ENCODE measurements around the gene NR1I2. TPM values are rescaled to one million over a fixed set of nuclear protein-coding genes. Genes with fewer than 3 reads are reported as not detected.

The NR1I2 gene
- polyA plus RNA-seq, 1 donor from 2014 or later: 0.53 TPM

DNA sequence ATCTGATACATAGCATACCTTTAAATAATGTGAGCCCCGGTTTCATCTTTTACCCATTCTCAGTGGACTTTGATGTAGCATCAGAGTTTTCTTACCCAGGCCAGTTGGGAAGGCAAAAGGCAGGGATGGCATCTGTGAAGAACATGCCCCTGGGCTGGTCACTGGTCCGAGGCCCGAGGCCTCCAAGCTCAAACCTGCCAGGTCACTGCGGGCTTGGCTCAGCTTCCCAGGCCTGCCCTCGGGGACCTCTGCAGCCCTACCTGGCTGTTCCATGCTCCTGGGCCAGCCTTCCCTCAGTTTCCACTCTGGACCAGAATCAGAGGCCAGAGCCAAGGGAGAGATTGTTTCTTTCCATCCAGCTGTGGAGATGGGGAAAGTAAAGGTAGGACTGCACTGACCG is 26.9 kb downstream of the NR1I2 start:
- no peak overlapping the region for H2AFZ ChIP-seq (ENCODE audit: low read depth, low read length)
- no peak for TF ChIP-seq POLR2AphosphoS5 (IDR thresholded peaks at IDR 0.05)
- H3K4me2 ChIP-seq (ENCODE audit: low read length): no peak overlapping the region
- H3K9me3 ChIP-seq (ENCODE audit: low read length): no peaks in the 10 kb centered on the region
- no peak overlapping the region for H3K9ac ChIP-seq (ENCODE audit: low read length)
- H3F3A ChIP-seq (ENCODE audit: insufficient read depth, low read length, poor library complexity, severe bottlenecking): no peaks in the 10 kb centered on the region
- H3K9me2 ChIP-seq (ENCODE audit: insufficient read depth, low read length): no peaks in the 10 kb centered on the region
- H3K4me3 ChIP-seq (ENCODE audit: low read length): no peak overlapping the region
- H3K27me3 ChIP-seq (ENCODE audit: insufficient read depth, low read depth, low read length): no peaks in the 10 kb centered on the region
- H3K79me2 ChIP-seq (replicated peaks; ENCODE audit: insufficient read depth, low read length): no peaks in the 10 kb centered on the region
- H3K36me3 ChIP-seq (ENCODE audit: insufficient read depth, low read length): no peaks in the 10 kb centered on the region
- no peaks in the 10 kb centered on the region for H4K20me1 ChIP-seq (ENCODE audit: insufficient read depth)
- H3K27ac ChIP-seq (ENCODE audit: low read length): no peak overlapping the region

DNA sequence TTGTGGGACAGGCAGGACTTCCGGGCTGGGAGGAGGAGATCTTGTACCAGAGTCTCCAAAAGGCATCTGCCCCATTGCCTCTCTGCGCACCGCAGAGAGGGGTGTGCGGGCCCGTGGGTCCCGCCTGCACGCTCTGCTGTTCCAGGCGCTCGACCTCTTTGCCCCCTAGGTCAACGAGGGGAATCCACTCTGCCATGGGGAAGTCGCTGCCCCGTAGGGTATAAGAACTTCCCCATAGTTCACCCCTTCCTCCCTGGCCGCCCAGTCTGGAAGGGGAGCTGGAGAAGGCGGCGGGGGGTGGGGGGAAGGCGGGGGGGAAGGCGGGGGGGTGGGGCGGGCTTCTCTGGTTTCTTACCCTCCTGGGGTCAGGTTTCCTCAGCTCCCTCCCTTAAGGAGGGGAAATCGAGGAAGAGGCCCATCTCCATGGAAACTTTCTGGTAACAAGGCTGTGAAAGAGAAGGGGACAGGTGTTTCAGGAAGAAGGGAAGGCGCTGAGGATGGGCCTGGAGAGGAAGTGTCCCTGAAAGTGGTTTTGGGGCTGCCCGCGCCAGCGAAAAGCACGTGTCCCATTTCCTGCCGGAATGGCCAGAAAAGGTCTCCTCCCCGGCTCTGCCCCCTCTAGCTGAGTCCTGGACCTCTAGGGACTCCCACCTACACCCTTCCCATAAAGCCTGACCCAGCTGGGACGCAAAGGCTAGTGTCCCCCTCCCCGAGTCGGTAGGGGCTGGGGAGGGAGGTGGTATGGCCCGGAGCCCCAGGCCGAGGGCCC is 27.5 kb downstream of the NR1I2 start:
- no peak overlapping the region for H3K27ac ChIP-seq (ENCODE audit: low read length)
- H4K20me1 ChIP-seq (ENCODE audit: insufficient read depth): no peaks in the 10 kb centered on the region
- no peaks in the 10 kb centered on the region for H3K9me3 ChIP-seq (ENCODE audit: low read length)
- no peak overlapping the region for H3K4me2 ChIP-seq (ENCODE audit: low read length)
- no peak overlapping the region for H2AFZ ChIP-seq (ENCODE audit: low read depth, low read length)
- TF ChIP-seq MXI1 (conservative IDR thresholded peaks at IDR 0.05; ENCODE audit: poor library complexity, severe bottlenecking): no peak
- TF ChIP-seq EZH2 (IDR thresholded peaks at IDR 0.05; ENCODE audit: borderline replicate concordance, insufficient read depth, low read length, poor library complexity, severe bottlenecking): no peak
- TF ChIP-seq RAD21 (conservative IDR thresholded peaks at IDR 0.05): no peak
- TF ChIP-seq POLR2AphosphoS5 (IDR thresholded peaks at IDR 0.05): no peak
- TF ChIP-seq TAF1 (IDR thresholded peaks at IDR 0.05; ENCODE audit: low read depth): no peak
- TF ChIP-seq SMC3 (conservative IDR thresholded peaks at IDR 0.05; ENCODE audit: poor library complexity): no peak
- TF ChIP-seq, protein P1, sequence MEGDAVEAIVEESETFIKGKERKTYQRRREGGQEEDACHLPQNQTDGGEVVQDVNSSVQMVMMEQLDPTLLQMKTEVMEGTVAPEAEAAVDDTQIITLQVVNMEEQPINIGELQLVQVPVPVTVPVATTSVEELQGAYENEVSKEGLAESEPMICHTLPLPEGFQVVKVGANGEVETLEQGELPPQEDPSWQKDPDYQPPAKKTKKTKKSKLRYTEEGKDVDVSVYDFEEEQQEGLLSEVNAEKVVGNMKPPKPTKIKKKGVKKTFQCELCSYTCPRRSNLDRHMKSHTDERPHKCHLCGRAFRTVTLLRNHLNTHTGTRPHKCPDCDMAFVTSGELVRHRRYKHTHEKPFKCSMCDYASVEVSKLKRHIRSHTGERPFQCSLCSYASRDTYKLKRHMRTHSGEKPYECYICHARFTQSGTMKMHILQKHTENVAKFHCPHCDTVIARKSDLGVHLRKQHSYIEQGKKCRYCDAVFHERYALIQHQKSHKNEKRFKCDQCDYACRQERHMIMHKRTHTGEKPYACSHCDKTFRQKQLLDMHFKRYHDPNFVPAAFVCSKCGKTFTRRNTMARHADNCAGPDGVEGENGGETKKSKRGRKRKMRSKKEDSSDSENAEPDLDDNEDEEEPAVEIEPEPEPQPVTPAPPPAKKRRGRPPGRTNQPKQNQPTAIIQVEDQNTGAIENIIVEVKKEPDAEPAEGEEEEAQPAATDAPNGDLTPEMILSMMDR (IDR thresholded peaks at IDR 0.05; ENCODE audit: poor library complexity, severe bottlenecking): no peak
- no peak for TF ChIP-seq EP300 (conservative IDR thresholded peaks at IDR 0.05; ENCODE audit: poor library complexity, severe bottlenecking)
- TF ChIP-seq, protein P2, sequence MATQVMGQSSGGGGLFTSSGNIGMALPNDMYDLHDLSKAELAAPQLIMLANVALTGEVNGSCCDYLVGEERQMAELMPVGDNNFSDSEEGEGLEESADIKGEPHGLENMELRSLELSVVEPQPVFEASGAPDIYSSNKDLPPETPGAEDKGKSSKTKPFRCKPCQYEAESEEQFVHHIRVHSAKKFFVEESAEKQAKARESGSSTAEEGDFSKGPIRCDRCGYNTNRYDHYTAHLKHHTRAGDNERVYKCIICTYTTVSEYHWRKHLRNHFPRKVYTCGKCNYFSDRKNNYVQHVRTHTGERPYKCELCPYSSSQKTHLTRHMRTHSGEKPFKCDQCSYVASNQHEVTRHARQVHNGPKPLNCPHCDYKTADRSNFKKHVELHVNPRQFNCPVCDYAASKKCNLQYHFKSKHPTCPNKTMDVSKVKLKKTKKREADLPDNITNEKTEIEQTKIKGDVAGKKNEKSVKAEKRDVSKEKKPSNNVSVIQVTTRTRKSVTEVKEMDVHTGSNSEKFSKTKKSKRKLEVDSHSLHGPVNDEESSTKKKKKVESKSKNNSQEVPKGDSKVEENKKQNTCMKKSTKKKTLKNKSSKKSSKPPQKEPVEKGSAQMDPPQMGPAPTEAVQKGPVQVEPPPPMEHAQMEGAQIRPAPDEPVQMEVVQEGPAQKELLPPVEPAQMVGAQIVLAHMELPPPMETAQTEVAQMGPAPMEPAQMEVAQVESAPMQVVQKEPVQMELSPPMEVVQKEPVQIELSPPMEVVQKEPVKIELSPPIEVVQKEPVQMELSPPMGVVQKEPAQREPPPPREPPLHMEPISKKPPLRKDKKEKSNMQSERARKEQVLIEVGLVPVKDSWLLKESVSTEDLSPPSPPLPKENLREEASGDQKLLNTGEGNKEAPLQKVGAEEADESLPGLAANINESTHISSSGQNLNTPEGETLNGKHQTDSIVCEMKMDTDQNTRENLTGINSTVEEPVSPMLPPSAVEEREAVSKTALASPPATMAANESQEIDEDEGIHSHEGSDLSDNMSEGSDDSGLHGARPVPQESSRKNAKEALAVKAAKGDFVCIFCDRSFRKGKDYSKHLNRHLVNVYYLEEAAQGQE (IDR thresholded peaks at IDR 0.05; ENCODE audit: borderline replicate concordance): no peak
- no peaks in the 10 kb centered on the region for H3K36me3 ChIP-seq (ENCODE audit: insufficient read depth, low read length)
- no peaks in the 10 kb centered on the region for H3K9me2 ChIP-seq (ENCODE audit: insufficient read depth, low read length)
- no peaks in the 10 kb centered on the region for H3K27me3 ChIP-seq (ENCODE audit: insufficient read depth, low read depth, low read length)
- H3K4me3 ChIP-seq (ENCODE audit: low read length): no peak overlapping the region
- no peaks in the 10 kb centered on the region for H3F3A ChIP-seq (ENCODE audit: insufficient read depth, low read length, poor library complexity, severe bottlenecking)
- H3K9ac ChIP-seq (ENCODE audit: low read length): no peak overlapping the region
- no peaks in the 10 kb centered on the region for H3K79me2 ChIP-seq (replicated peaks; ENCODE audit: insufficient read depth, low read length)
